Ishikawa (cell line): ENCODE data around the gene STPG1.

Experiments
- CEBPB ChIP-seq: IDR thresholded peaks from 2 replicates; pipeline ENCODE4 v1.6.1; 2012
- CREB1 ChIP-seq: IDR thresholded peaks from 2 replicates; pipeline ENCODE4 v1.6.1; 2012; ENCODE audit warnings: low read depth
- EGR1 ChIP-seq: IDR thresholded peaks from 2 replicates; pipeline ENCODE4 v1.6.1; 2012
- EP300 ChIP-seq: IDR thresholded peaks from 2 replicates; pipeline ENCODE4 v1.6.1; 2012; ENCODE audit warnings: borderline replicate concordance
- FOXM1 ChIP-seq: IDR thresholded peaks from 2 replicates; pipeline ENCODE4 v1.6.1; 2012; ENCODE audit warnings: low read depth, borderline replicate concordance
- NFIC ChIP-seq: IDR thresholded peaks from 2 replicates; pipeline ENCODE4 v1.6.1; 2012
- RAD21 ChIP-seq: IDR thresholded peaks from 2 replicates; pipeline ENCODE4 v1.6.1; 2012; ENCODE audit warnings: low read depth
- TAF1 ChIP-seq: IDR thresholded peaks from 2 replicates; pipeline ENCODE4 v1.6.1; 2012; ENCODE audit warnings: low read depth, mild to moderate bottlenecking
- TCF12 ChIP-seq: IDR thresholded peaks from 2 replicates; pipeline ENCODE4 v1.6.1; 2012; ENCODE audit warnings: low read depth
- TEAD4 ChIP-seq: IDR thresholded peaks from 2 replicates; pipeline ENCODE4 v1.6.1; 2012
- YY1 ChIP-seq: IDR thresholded peaks from 2 replicates; pipeline ENCODE4 v1.6.1; 2012; ENCODE audit warnings: low read depth
- ZBTB7A ChIP-seq: IDR thresholded peaks from 2 replicates; pipeline ENCODE4 v1.6.1; 2012; ENCODE audit warnings: low read depth
- TF ChIP-seq, protein P1 (sequence below): IDR thresholded peaks from 2 replicates; pipeline ENCODE4 v1.6.1; 2012; ENCODE audit warnings: low read depth, mild to moderate bottlenecking
- TF ChIP-seq, protein P2 (sequence below): IDR thresholded peaks from 2 replicates; pipeline ENCODE4 v1.6.1; 2012
- TF ChIP-seq, protein P3 (sequence below): IDR thresholded peaks from 2 replicates; pipeline ENCODE4 v1.6.1; 2012

The STPG1 gene

DNA sequence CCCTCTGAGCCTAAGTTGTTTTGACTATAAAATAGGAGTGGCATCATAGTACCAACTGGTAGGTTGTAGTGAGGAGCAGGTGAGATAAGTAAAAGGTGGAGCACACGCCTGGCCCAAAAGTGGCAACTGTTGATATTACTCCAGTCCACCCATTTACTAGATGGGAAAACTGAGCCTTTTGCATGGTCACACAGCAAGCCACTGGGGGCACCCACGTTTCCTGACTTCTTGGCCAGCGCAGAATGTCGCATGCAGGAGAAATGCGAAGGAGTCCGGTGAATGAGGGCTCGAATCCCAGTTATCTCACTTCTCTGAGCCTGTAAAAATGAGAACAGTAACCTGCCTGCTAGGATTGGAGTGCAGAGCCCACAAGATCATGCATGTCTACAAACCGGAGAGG, 73.6 kb downstream of the STPG1 start:
- TF ChIP-seq, protein P1, sequence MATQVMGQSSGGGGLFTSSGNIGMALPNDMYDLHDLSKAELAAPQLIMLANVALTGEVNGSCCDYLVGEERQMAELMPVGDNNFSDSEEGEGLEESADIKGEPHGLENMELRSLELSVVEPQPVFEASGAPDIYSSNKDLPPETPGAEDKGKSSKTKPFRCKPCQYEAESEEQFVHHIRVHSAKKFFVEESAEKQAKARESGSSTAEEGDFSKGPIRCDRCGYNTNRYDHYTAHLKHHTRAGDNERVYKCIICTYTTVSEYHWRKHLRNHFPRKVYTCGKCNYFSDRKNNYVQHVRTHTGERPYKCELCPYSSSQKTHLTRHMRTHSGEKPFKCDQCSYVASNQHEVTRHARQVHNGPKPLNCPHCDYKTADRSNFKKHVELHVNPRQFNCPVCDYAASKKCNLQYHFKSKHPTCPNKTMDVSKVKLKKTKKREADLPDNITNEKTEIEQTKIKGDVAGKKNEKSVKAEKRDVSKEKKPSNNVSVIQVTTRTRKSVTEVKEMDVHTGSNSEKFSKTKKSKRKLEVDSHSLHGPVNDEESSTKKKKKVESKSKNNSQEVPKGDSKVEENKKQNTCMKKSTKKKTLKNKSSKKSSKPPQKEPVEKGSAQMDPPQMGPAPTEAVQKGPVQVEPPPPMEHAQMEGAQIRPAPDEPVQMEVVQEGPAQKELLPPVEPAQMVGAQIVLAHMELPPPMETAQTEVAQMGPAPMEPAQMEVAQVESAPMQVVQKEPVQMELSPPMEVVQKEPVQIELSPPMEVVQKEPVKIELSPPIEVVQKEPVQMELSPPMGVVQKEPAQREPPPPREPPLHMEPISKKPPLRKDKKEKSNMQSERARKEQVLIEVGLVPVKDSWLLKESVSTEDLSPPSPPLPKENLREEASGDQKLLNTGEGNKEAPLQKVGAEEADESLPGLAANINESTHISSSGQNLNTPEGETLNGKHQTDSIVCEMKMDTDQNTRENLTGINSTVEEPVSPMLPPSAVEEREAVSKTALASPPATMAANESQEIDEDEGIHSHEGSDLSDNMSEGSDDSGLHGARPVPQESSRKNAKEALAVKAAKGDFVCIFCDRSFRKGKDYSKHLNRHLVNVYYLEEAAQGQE, result no peak
- no peak for TF ChIP-seq FOXM1
- TF ChIP-seq TCF12, result no peak
- no peak for TF ChIP-seq EP300
- TF ChIP-seq TAF1, result no peak
- TF ChIP-seq CREB1, result no peak
- TF ChIP-seq NFIC, result no peak
- no peak for TF ChIP-seq RAD21
- TF ChIP-seq ZBTB7A, result no peak
- TF ChIP-seq, protein P2, sequence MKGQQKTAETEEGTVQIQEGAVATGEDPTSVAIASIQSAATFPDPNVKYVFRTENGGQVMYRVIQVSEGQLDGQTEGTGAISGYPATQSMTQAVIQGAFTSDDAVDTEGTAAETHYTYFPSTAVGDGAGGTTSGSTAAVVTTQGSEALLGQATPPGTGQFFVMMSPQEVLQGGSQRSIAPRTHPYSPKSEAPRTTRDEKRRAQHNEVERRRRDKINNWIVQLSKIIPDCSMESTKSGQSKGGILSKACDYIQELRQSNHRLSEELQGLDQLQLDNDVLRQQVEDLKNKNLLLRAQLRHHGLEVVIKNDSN, result no peak
- TF ChIP-seq, protein P3, sequence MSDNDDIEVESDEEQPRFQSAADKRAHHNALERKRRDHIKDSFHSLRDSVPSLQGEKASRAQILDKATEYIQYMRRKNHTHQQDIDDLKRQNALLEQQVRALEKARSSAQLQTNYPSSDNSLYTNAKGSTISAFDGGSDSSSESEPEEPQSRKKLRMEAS, result no peak
- no peak for TF ChIP-seq CEBPB
- TF ChIP-seq TEAD4, result no peak
- TF ChIP-seq YY1, result no peak
- TF ChIP-seq EGR1, result no peak

DNA sequence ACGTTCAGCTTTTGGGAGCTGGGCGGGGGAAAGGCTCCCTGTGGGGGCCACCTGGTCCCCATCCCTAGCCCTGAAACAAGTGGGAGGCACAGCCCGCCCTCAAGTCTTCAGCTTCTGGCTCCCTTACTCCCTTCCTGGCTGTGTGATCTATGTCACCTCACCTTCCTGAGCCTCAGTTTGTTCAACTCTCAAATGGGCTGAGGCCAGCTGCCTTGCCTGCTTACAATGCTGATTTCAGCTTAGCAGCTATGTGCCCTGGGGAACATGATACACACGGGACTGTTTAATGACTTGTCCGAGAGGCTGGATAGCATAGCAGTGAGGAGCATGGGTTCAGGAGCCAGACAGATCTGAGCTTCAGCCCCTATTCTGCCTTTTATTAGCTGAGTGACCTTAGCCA, 75.1 kb downstream of the STPG1 start:
- TF ChIP-seq YY1 (no peak), FOXM1 (no peak), CREB1 (no peak), EGR1 (no peak), ZBTB7A (no peak), NFIC (no peak), CEBPB (no peak), TEAD4 (no peak), TCF12 (no peak), RAD21 (no peak)
- TF ChIP-seq, protein P1, result no peak
- TF ChIP-seq, protein P3, result no peak

DNA sequence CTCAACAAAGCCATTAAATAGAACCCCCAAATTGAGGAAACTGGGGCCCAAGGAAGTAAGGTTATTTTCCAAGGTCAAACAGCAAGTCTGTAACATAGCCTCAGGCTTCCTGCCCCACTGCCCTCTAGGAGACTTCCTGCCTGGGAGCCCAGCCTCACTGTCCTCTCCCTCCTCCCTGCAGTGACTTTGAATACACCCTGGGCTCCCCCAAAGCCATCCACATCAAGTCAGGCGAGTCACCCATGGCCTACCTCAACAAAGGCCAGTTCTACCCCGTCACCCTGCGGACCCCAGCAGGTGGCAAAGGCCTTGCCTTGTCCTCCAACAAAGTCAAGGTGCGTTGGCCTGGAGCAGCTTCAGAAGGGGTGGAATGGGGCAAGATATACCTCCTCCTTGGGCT, 76.1 kb downstream of the STPG1 start:
- TF ChIP-seq RAD21, result no peak
- TF ChIP-seq, protein P3, result no peak
- no peak for TF ChIP-seq EGR1
- TF ChIP-seq, protein P2, result no peak
- no peak for TF ChIP-seq YY1
- TF ChIP-seq TEAD4, result no peak
- TF ChIP-seq TAF1, result no peak
- TF ChIP-seq NFIC, result no peak
- TF ChIP-seq CREB1, result no peak
- no peak for TF ChIP-seq CEBPB
- TF ChIP-seq EP300, result no peak
- TF ChIP-seq FOXM1, result no peak
- TF ChIP-seq ZBTB7A, result no peak
- TF ChIP-seq, protein P1, result no peak
- TF ChIP-seq TCF12, result no peak

DNA sequence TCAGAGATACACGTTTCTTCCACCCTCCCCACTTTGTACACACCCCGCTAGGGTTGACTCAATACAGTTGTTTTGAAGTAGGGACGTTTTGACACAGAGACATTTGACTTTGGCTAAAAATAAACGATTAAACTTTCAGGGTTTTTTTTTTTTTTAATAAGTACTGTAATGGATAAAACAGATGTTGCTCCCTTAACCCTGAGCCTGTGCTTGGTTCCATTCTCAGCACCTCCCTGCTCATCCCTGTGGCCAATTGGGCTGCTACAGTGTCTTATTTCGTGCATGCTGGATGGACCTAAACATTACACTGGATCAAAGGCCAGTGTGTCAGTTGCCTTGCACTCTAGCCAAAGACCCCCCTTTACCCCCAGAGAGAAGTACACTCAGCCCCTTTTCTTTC, 77.5 kb downstream of the STPG1 start:
- TF ChIP-seq TEAD4, result no peak
- no peak for TF ChIP-seq TCF12
- TF ChIP-seq YY1, result no peak
- TF ChIP-seq ZBTB7A, result no peak
- TF ChIP-seq EP300, result no peak
- TF ChIP-seq, protein P1, result no peak
- TF ChIP-seq, protein P3, result no peak
- TF ChIP-seq EGR1, result no peak
- no peak for TF ChIP-seq FOXM1
- TF ChIP-seq TAF1, result no peak
- no peak for TF ChIP-seq RAD21
- TF ChIP-seq, protein P2, result no peak
- TF ChIP-seq CEBPB, result no peak
- TF ChIP-seq NFIC, result no peak
- no peak for TF ChIP-seq CREB1
